Fibroblast of lung (primary cell): ENCODE data around the gene PPRC1. TPM values are rescaled to one million over a fixed set of nuclear protein-coding genes. Genes with fewer than 3 reads are reported as not detected.

Experiments
- DNase-seq, 2 donors: peaks; one replicate each; pipeline versions ENCODE4 v3.0.0 to v3.0.0-alpha.2; 2010; ENCODE audit warnings: low read depth in 2 of 2
- H2AFZ ChIP-seq: 2 replicates; pipeline ENCODE4 v1.5.1; 2012; ENCODE audit warnings: low read length, control low read depth, inconsistent platforms
- H3K27ac ChIP-seq: 2 replicates; pipeline ENCODE4 v1.5.1; 2011; ENCODE audit warnings: low read length, control low read depth; ENCODE audit not compliant: insufficient read depth
- H3K27me3 ChIP-seq: 2 replicates; pipeline ENCODE4 v1.5.1; 2011; ENCODE audit warnings: mild to moderate bottlenecking, low read length; ENCODE audit not compliant: control insufficient read depth, insufficient read depth
- H3K36me3 ChIP-seq: 2 replicates; pipeline ENCODE4 v1.5.1; 2011; ENCODE audit warnings: low read length; ENCODE audit not compliant: control insufficient read depth, insufficient read depth
- H3K4me1 ChIP-seq: 2 replicates; pipeline ENCODE4 v1.5.1; 2011; ENCODE audit warnings: low read length; ENCODE audit not compliant: control insufficient read depth, insufficient read depth; ENCODE audit errors: extremely low read depth
- H3K4me2 ChIP-seq: 2 replicates; pipeline ENCODE4 v1.5.1; 2011; ENCODE audit warnings: low read length, control low read depth; ENCODE audit not compliant: insufficient read depth; ENCODE audit errors: extremely low read depth
- H3K4me3 ChIP-seq, 4 experiments: fragments of 200-600 bp in 1 of 4; sonication (generic) in 1 of 4; replicated peaks in 1 of 4; 2 replicates each; pipeline ENCODE4 v1.5.1; 2011 to 2016; ENCODE audit warnings: low read length in 4 of 4, low read depth in 3 of 4, mild to moderate bottlenecking in 3 of 4, control low read depth in 2 of 4, inconsistent platforms in 1 of 4, mixed read lengths in 1 of 4; ENCODE audit not compliant: insufficient read depth in 1 of 4; ENCODE audit errors: control extremely low read depth in 1 of 4
- H3K79me2 ChIP-seq: 2 replicates; pipeline ENCODE4 v1.5.1; 2012; ENCODE audit warnings: mild to moderate bottlenecking, low read length, inconsistent platforms; ENCODE audit not compliant: control insufficient read depth, insufficient read depth
- H3K9ac ChIP-seq: 2 replicates; pipeline ENCODE4 v1.5.1; 2011; ENCODE audit warnings: mild to moderate bottlenecking, low read length, control low read depth; ENCODE audit not compliant: insufficient read depth
- H3K9me3 ChIP-seq: 2 replicates; pipeline ENCODE4 v1.5.1; 2012; ENCODE audit warnings: low read depth, low read length; ENCODE audit not compliant: control insufficient read depth, insufficient read depth
- H4K20me1 ChIP-seq: 2 replicates; pipeline ENCODE4 v1.5.1; 2011; ENCODE audit warnings: low read length; ENCODE audit not compliant: control insufficient read depth, insufficient read depth; ENCODE audit errors: extremely low read depth
- CTCF ChIP-seq, 2 donors: IDR thresholded peaks in 1 of 2; conservative IDR thresholded peaks in 1 of 2; 1 replicate in 1 of 2; 2 replicates in 1 of 2; pipeline ENCODE4 v1.5.1; 2011 to 2012; ENCODE audit warnings: low read length in 2 of 2, control low read depth in 1 of 2, inconsistent platforms in 1 of 2, low read depth in 1 of 2, mild to moderate bottlenecking in 1 of 2
- EZH2 ChIP-seq: IDR thresholded peaks from 2 replicates; pipeline ENCODE4 v1.5.1; 2012; ENCODE audit warnings: low read length, control low read depth, mild to moderate bottlenecking; ENCODE audit errors: missing control alignments
- polyA plus RNA-seq, 2 donors: library from polyadenylated mRNA; depleted of rRNA in 1 of 2; stranded (reverse) in 1 of 2; unstranded in 1 of 2; fragments of >200 nt; gene quantifications; 2 replicates each; pipeline ENCODE4 v1.2.1, GENCODE V29; 2011 to 2012; ENCODE audit warnings: missing spikeins in 1 of 2
- total RNA-seq: library from RNA; depleted of rRNA; stranded (reverse); fragments of >200 nt; gene quantifications from 2 replicates; pipeline ENCODE4 v1.2.1, GENCODE V29; 2014

Gene PPRC1
- total and polyA plus RNA-seq, 2 donors (not counting 1 experiment from before 2014, with no cell fraction given), result 9.9 to 13.5 TPM

- no peaks in the 10 kb centered on the region for H3K9me3 ChIP-seq
- DNase-seq, result no peak
- H3K79me2 ChIP-seq, result peaks cover 71% of the 10 kb centered on the region
- H2AFZ ChIP-seq, result no peak overlapping the region
- no peaks in the 10 kb centered on the region for H3K27me3 ChIP-seq
- no peak for TF ChIP-seq CTCF (conservative IDR thresholded peaks at IDR 0.05 in 1 of 2, IDR thresholded peaks at IDR 0.05 in 1 of 2; ENCODE audit: low read depth in 1 of 2, low read length in 2 of 2)
- TF ChIP-seq EZH2, result no peak
- H3K4me2 ChIP-seq, result no peak overlapping the region
- H3K4me3 ChIP-seq, result no peak overlapping the region
- no peak overlapping the region for H3K9ac ChIP-seq
- H3K36me3 ChIP-seq, result peaks cover 35% of the 10 kb centered on the region
- no peaks in the 10 kb centered on the region for H3K4me1 ChIP-seq
- no peak overlapping the region for H3K27ac ChIP-seq
- H4K20me1 ChIP-seq, result no peaks in the 10 kb centered on the region
Measured at GRCh38 chr10:102140218-102140617, 7.4 kb downstream of the PPRC1 start.

GRCh38 chr10:102140913-102141540 lies 8.2 kb downstream of the PPRC1 start:
- H3K27me3 ChIP-seq, result no peaks in the 10 kb centered on the region
- peaks cover 63% of the 10 kb centered on the region for H3K79me2 ChIP-seq
- no peak for DNase-seq
- H3K27ac ChIP-seq, result no peak overlapping the region
- no peak overlapping the region for H2AFZ ChIP-seq
- no peak for TF ChIP-seq EZH2
- TF ChIP-seq CTCF (conservative IDR thresholded peaks at IDR 0.05 in 1 of 2, IDR thresholded peaks at IDR 0.05 in 1 of 2; ENCODE audit: low read depth in 1 of 2, low read length in 2 of 2), result no peak
- H3K9ac ChIP-seq, result no peak overlapping the region
- H3K9me3 ChIP-seq, result no peaks in the 10 kb centered on the region
- H3K4me2 ChIP-seq, result no peak overlapping the region
- H3K4me1 ChIP-seq, result no peaks in the 10 kb centered on the region
- no peak overlapping the region for H3K4me3 ChIP-seq
- H4K20me1 ChIP-seq, result no peaks in the 10 kb centered on the region
- H3K36me3 ChIP-seq, result peaks cover 35% of the 10 kb centered on the region

GRCh38 chr10:102141583-102142107 lies 8.8 kb downstream of the PPRC1 start:
- Histone ChIP-seq H3K79me2 (peaks cover 57% of the 10 kb centered on the region), H3K36me3 (peaks cover 36% of the 10 kb centered on the region), H3K9me3 (no peaks in the 10 kb centered on the region), H3K27me3 (no peaks in the 10 kb centered on the region), H3K4me3 (no peak overlapping the region), H2AFZ (no peak overlapping the region), H4K20me1 (no peaks in the 10 kb centered on the region), H3K4me2 (no peak overlapping the region), H3K27ac (no peak overlapping the region), H3K4me1 (no peaks in the 10 kb centered on the region), H3K9ac (no peak overlapping the region)
- no peak for TF ChIP-seq EZH2
- no peak for TF ChIP-seq CTCF (conservative IDR thresholded peaks at IDR 0.05 in 1 of 2, IDR thresholded peaks at IDR 0.05 in 1 of 2; ENCODE audit: low read depth in 1 of 2, low read length in 2 of 2)
- no peak for DNase-seq
